HL-60/S4 treated with phorbol 12-myristate 13-acetate at 8.2 ng/mL for 4 days and 3 days (cell line): ENCODE measurements around the gene H1-8.
"Not testable (repeated sequence)": the region's sequence is repeated elsewhere in the genome, so short reads cannot be mapped to it uniquely, and the experiment has no call there.

Experiments used
- in situ Hi-C: fragments of 300-500 bp; cut with MboI; formaldehyde crosslinking; loops from 2 replicates; pipeline ENCODE4 v1.15.0; 2022; ENCODE audit warnings: low sequenced_read_pairs

Gene H1-8

DNA sequence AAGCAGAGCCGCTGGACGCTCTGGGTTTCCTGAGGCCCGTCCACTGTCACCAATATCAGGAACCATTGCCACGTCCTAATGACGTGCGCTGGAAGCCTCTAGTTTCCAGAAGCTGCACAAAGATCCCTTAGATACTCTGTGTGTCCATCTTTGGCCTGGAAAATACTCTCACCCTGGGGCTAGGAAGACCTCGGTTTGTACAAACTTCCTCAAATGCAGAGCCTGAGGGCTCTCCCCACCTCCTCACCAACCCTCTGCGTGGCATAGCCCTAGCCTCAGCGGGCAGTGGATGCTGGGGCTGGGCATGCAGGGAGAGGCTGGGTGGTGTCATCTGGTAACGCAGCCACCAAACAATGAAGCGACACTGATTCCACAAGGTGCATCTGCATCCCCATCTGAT is 11.3 kb upstream of the H1-8 start:
- in situ Hi-C loops: no loop called here

GRCh38 chr3:129532261-129532660 is 10.7 kb upstream of the H1-8 start:
- in situ Hi-C loops: no loop called here

- in situ Hi-C loops: no loop called here
These were observed 9.6 kb upstream of the H1-8 start for GRCh38 chr3:129533406-129533805.

DNA sequence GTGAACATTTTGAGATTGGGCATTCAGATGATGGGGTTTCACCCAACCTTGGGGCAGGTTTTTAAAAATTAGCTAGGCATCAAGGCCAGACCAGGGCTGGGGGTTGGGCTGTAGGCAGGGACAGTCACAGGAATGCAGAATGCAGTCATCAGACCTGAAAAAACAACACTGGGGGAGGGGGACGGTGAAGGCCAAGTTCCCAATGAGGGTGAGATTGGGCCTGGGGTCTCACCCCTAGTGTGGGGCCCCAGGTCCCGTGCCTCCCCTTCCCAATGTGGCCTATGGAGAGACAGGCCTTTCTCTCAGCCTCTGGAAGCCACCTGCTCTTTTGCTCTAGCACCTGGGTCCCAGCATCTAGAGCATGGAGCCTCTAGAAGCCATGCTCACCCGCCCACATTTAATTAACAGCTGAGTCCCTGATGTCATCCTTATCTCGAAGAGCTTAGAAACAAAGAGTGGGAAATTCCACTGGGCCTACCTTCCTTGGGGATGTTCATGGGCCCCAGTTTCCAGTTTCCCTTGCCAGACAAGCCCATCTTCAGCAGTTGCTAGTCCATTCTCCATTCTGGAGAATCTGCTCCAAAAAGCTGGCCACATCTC is 8.4 kb upstream of the H1-8 start:
- in situ Hi-C loops: no loop called here

DNA sequence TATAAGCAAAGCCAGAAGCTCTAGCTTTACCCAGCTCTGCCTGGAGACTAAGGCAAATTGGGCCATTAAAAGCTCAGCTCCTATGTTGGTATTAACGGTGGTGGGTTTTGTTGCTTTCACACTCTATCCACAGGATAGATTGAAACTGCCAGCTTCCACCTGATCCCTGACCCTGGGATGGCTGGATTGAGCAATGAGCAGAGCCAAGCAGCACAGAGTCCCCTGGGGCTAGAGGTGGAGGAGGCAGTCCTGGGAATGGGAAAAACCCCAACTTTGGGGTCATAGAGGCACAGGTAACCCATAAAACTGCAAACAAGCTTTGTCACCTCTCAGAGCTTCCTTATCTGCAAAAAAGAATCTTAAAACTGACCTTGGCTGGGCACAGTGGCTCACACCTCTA is 7.9 kb upstream of the H1-8 start:
- in situ Hi-C loops: no loop called here

DNA sequence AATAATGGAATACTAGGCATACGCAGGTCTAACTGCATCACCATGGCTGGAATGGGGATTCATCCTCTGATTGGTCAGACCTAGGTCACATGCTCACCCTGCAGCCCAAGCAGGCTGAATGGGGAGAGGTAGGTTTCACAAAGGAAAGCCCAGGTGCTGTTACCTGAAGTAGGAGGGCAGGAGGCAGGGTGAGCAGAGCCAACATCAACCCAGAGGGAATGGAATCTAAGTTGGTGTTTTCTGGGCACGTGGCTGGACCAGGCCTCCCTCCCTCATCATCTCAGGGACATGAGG is 6.7 kb upstream of the H1-8 start:
- in situ Hi-C loops: no loop called here

DNA sequence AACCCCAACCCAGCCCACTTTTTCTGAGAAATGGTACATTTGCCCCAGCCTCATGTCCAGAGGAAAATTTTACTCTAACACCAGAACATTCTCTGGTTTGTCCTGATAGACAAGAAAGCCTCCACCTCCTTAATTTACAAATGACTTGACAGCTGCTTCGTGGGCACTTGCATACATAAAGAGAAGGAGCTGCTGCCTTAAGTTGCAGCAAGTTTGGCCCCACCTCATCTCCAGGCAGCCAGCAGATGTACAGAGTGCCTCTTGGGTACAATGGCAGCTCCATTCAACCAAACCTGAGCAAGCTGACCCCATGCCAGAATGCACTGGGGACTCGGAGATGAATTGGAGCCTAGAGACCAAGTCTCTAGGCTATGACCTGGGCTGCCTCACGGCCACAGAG is 6.2 kb upstream of the H1-8 start:
- in situ Hi-C loops: no loop called here

DNA sequence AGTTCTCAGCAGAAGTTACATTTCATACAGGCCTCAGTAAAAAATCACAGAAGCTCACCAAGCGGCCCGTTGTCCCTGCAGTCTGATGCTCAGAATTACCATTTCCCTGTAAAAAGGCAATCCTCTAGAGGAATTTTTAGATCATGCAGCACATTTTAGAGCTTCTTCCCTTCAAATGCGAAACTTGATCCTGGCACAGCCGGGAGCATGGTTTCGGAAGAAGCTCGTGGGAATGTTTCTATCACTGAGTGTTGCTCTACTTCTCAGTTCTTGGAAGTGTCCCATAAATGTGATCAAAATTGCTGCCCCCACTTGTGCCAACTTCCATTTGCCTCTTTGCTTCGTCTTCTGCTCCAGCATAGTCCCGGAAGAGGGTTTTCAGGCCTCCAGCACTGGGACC is 3.8 kb upstream of the H1-8 start:
- in situ Hi-C loops: no loop called here

- in situ Hi-C loops: no loop called here
These were observed 2.0 kb upstream of the H1-8 start for GRCh38 chr3:129540776-129541516.

- in situ Hi-C loops: no loop called here
These were observed 228 bp upstream of the H1-8 start for GRCh38 chr3:129542747-129543146.

- in situ Hi-C loops: no loop called here
These were observed 1.0 kb downstream of the H1-8 start for GRCh38 chr3:129543999-129544398.

- in situ Hi-C loops: not testable (repeated sequence)
These were observed 3.0 kb downstream of the H1-8 start for GRCh38 chr3:129545951-129546350.

DNA sequence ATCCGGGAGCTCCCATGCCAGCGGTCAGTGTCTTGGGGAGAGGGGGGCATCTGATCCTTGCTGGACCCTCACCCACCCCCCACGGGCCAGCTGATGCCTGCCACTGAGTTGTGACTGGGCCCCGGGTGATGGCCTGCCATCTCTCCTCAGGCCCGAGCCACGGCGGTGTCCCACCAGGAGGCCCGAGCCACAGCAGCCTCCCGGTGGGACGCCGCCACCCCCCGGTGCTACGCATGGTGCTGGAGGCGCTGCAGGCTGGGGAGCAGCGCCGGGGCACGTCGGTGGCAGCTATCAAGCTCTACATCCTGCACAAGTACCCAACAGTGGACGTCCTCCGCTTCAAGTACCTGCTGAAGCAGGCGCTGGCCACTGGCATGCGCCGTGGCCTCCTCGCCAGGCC is 4.3 kb downstream of the H1-8 start:
- in situ Hi-C loops: no loop called here

GRCh38 chr3:129548104-129548965 is 5.4 kb downstream of the H1-8 start:
- in situ Hi-C loops: no loop called here

- in situ Hi-C loops: no loop called here
These were observed 6.2 kb downstream of the H1-8 start for GRCh38 chr3:129549006-129549800.

DNA sequence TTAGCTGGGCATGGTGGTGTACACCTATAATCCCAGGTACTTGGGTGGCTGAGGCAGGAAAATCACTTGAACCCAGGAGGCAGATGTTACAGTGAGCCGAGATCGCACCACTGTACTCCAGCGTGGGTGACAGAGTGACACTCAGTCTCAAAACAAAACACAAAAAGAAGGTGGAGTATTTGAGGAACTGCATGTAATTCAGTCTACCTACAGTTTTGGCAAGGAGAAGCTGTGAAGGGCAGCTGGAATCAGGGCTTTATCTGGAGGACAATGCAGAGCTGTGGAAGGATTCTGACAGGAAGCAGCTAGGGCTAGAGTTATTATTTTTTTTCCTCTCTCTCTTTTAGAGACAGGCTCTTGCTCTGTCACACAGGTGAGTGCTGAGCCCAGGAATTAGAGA is 6.8 kb downstream of the H1-8 start:
- in situ Hi-C loops: no loop called here

- in situ Hi-C loops: no loop called here
These were observed 9.5 kb downstream of the H1-8 start for GRCh38 chr3:129552287-129553050.

GRCh38 chr3:129553171-129553570 is 10.2 kb downstream of the H1-8 start:
- in situ Hi-C loops: no loop called here

- in situ Hi-C loops: no loop called here
These were observed 10.7 kb downstream of the H1-8 start for GRCh38 chr3:129553719-129554118.

DNA sequence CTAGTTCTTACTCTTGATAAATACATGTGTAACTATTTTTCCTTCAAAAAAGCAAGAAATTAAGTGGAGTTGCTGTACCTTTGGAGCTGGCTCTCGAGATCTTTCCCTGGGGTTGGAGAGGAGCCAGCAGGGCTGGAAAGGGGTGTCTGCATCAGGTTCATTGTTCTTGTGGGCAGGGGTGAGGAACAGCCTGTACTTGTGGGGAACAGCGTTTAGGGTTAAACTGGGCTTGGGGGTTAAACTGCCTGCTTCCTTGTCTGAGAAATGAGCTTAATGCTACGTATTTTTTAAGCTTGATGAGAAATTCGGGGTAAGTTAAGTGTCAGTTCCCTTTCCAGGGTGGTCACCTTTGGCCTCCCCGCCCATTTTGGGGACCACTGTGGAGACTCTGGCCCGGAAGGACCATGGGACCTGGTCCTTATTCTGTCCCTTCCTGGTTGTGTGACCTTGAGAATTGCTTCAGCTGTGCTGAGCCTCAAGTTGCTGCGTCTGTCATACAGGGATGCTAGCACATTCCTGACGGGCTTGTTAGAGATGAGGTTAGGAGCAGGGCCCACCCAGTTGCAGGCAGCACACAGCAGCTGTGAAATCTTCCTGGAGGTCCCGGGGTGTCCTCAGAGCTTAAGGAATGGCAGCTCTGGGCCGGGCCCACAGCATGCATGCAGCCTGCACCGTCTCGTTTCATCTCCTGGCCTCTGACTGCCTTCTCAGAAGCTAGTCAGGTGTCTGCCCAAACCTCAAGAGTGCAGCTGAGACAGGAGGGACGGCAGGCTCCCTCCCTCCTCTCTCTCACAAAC is 11.6 kb downstream of the H1-8 start:
- in situ Hi-C loops: no loop called here
